ENCODE results near the gene RBM14.

RBM14 gene

GRCh38 chr11:66607126-66607834 is 9.2 kb upstream of the RBM14 start:
- no peak overlapping the region for H3K4me3 ChIP-seq (replicated peaks; ENCODE audit: insufficient read depth, low read length)
- TF ChIP-seq CTCF (IDR thresholded peaks at IDR 0.05; ENCODE audit: insufficient read depth, low read length) = no peak
- TF ChIP-seq POLR2AphosphoS5 (IDR thresholded peaks at IDR 0.05; ENCODE audit: low read depth) = no peak
- TF ChIP-seq GABPA (IDR thresholded peaks at IDR 0.05; ENCODE audit: low read depth) = no peak
- TF ChIP-seq REST (IDR thresholded peaks at IDR 0.05; ENCODE audit: insufficient replicate concordance, low read depth) = no peak
- no peak for TF ChIP-seq SPI1 (IDR thresholded peaks at IDR 0.05; ENCODE audit: borderline replicate concordance, low read depth)
- DNase-seq (ENCODE audit: low read depth in 1 of 2, low spot score in 1 of 2) = no peak
- H3K27ac ChIP-seq (replicated peaks) = no peak overlapping the region
- no peaks in the 10 kb centered on the region for H3K27me3 ChIP-seq (ENCODE audit: insufficient read depth, poor library complexity, severe bottlenecking)

GRCh38 chr11:66609721-66610617 is 6.5 kb upstream of the RBM14 start:
- Histone ChIP-seq H3K27me3 (ENCODE audit: insufficient read depth, poor library complexity, severe bottlenecking) (no peaks in the 10 kb centered on the region), H3K27ac (replicated peaks) (no peak overlapping the region), H3K4me3 (replicated peaks; ENCODE audit: insufficient read depth, low read length) (no peak overlapping the region)
- DNase-seq (ENCODE audit: low read depth in 1 of 2, low spot score in 1 of 2) = no peak
- no peak for TF ChIP-seq REST (IDR thresholded peaks at IDR 0.05; ENCODE audit: insufficient replicate concordance, low read depth)
- TF ChIP-seq GABPA (IDR thresholded peaks at IDR 0.05; ENCODE audit: low read depth) = no peak
- TF ChIP-seq CTCF (IDR thresholded peaks at IDR 0.05; ENCODE audit: insufficient read depth, low read length) = no peak

- TF ChIP-seq POLR2AphosphoS5 (IDR thresholded peaks at IDR 0.05; ENCODE audit: low read depth) = no peak
- no peak for TF ChIP-seq SPI1 (IDR thresholded peaks at IDR 0.05; ENCODE audit: borderline replicate concordance, low read depth)
- no peak for TF ChIP-seq CTCF (IDR thresholded peaks at IDR 0.05; ENCODE audit: insufficient read depth, low read length)
- TF ChIP-seq GABPA (IDR thresholded peaks at IDR 0.05; ENCODE audit: low read depth) = no peak
- no peak for TF ChIP-seq REST (IDR thresholded peaks at IDR 0.05; ENCODE audit: insufficient replicate concordance, low read depth)
- no peak overlapping the region for H3K27ac ChIP-seq (replicated peaks)
Observed at GRCh38 chr11:66612458-66612857, 4.0 kb upstream of the RBM14 start.

More at GRCh38 chr11:66612458-66612857, 4.0 kb upstream of the RBM14 start:
- no peak overlapping the region for H3K4me3 ChIP-seq (replicated peaks; ENCODE audit: insufficient read depth, low read length)
- no peaks in the 10 kb centered on the region for H3K27me3 ChIP-seq (ENCODE audit: insufficient read depth, poor library complexity, severe bottlenecking)
- DNase-seq (ENCODE audit: low read depth in 1 of 2, low spot score in 1 of 2) = no peak
